HL-60 (cell line): ENCODE data around the gene BBS4.

Experiments used
- DNase-seq, 2 experiments: peaks; one replicate each; pipeline ENCODE4 v3.0.0-alpha.2; 2010 to 2020; ENCODE audit warnings: low read depth in 1 of 2, low spot score in 1 of 2
- H3K27ac ChIP-seq: fragments of 250-450 bp; sonication (Bioruptor Pico); replicated peaks from 2 replicates; pipeline ENCODE4 v1.5.1; 2020; ENCODE audit warnings: mild to moderate bottlenecking, moderate library complexity
- H3K27me3 ChIP-seq: fragments of 250-450 bp; sonication (Bioruptor Pico); 2 replicates; pipeline ENCODE4 v1.5.1; 2021; ENCODE audit warnings: mild to moderate bottlenecking, moderate library complexity; ENCODE audit not compliant: insufficient read depth, poor library complexity, severe bottlenecking
- H3K4me3 ChIP-seq: replicated peaks from 2 replicates; pipeline ENCODE4 v1.5.1; 2011; ENCODE audit warnings: mild to moderate bottlenecking, control low read depth, low read length; ENCODE audit not compliant: insufficient read depth
- CTCF ChIP-seq: IDR thresholded peaks from one replicate; pipeline ENCODE4 v1.5.1; 2011; ENCODE audit warnings: low read length, control low read depth, inconsistent platforms; ENCODE audit not compliant: insufficient read depth
- GABPA ChIP-seq: IDR thresholded peaks from 2 replicates; pipeline ENCODE4 v1.6.1; 2012; ENCODE audit warnings: low read depth
- POLR2AphosphoS5 ChIP-seq: IDR thresholded peaks from 2 replicates; pipeline ENCODE4 v1.6.1; 2012; ENCODE audit warnings: low read depth
- REST ChIP-seq: IDR thresholded peaks from 2 replicates; pipeline ENCODE4 v1.6.1; 2012; ENCODE audit warnings: low read depth; ENCODE audit not compliant: insufficient replicate concordance
- SPI1 ChIP-seq: IDR thresholded peaks from 2 replicates; pipeline ENCODE4 v1.6.1; 2012; ENCODE audit warnings: low read depth, mild to moderate bottlenecking, borderline replicate concordance

BBS4 gene

GRCh38 chr15:72682772-72683171, 3.2 kb upstream of the BBS4 start:
- no peak overlapping the region for H3K4me3 ChIP-seq
- no peak for DNase-seq
- TF ChIP-seq SPI1 (no peak), CTCF (no peak), GABPA (no peak), REST (no peak), POLR2AphosphoS5 (no peak)
- no peak overlapping the region for H3K27ac ChIP-seq
- no peaks in the 10 kb centered on the region for H3K27me3 ChIP-seq

GRCh38 chr15:72685301-72685924, 594 bp upstream of the BBS4 start:
- Histone ChIP-seq H3K27ac (peak overlapping the region; percentile 88), H3K4me3 (peak overlapping the region; percentile 85), H3K27me3 (no peaks in the 10 kb centered on the region)
- TF ChIP-seq SPI1 (no peak), GABPA (no peak), POLR2AphosphoS5 (no peak), REST (no peak), CTCF (no peak)
- peak in 1 of 2 experiments; percentile 5 for DNase-seq

- no peaks in the 10 kb centered on the region for H3K27me3 ChIP-seq
Observed at GRCh38 chr15:72688697-72689096, 2.7 kb downstream of the BBS4 start.

More at GRCh38 chr15:72688697-72689096, 2.7 kb downstream of the BBS4 start:
- no peak for DNase-seq
- H3K27ac ChIP-seq = no peak overlapping the region
- no peak overlapping the region for H3K4me3 ChIP-seq
- TF ChIP-seq GABPA = no peak
- TF ChIP-seq POLR2AphosphoS5 = no peak
- TF ChIP-seq SPI1 = no peak
- TF ChIP-seq CTCF = no peak
- no peak for TF ChIP-seq REST
